ENCODE data around the gene LIPK. TPM values are rescaled to one million over a fixed set of nuclear protein-coding genes. Genes with fewer than 3 reads are reported as not detected.

LIPK gene, protein sequence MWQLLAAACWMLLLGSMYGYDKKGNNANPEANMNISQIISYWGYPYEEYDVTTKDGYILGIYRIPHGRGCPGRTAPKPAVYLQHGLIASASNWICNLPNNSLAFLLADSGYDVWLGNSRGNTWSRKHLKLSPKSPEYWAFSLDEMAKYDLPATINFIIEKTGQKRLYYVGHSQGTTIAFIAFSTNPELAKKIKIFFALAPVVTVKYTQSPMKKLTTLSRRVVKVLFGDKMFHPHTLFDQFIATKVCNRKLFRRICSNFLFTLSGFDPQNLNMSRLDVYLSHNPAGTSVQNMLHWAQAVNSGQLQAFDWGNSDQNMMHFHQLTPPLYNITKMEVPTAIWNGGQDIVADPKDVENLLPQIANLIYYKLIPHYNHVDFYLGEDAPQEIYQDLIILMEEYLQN
- polyA plus RNA-seq (2013, experiment 1 of 2): not detected
- polyA plus RNA-seq (2013, experiment 2 of 2): not detected

GRCh38 chr10:88705958-88706357 lies at the start of gene LIPK:
Gene LIPK, plus strand, starts transcription at chr10:88706249. Its CDS starts 18,295 bp downstream, at chr10:88724544.
- no peak within 1 kb of the TSS for H3K18ac ChIP-seq (ENCODE audit: low read length)
- H3K23ac ChIP-seq (ENCODE audit: low read depth, low read length, poor library complexity): no peak within 1 kb of the TSS
- DNase-seq (ENCODE audit: low spot score): no peak
- no peak within 1 kb of the TSS for H2AK5ac ChIP-seq (ENCODE audit: low read depth, low read length)
- H3K36me3 ChIP-seq (replicated peaks in 1 of 2; ENCODE audit: control insufficient read depth in 2 of 2, insufficient read depth in 2 of 2, low read length in 2 of 2): no peaks in the 10 kb centered on the region
- no peak within 1 kb of the TSS for H2BK15ac ChIP-seq (ENCODE audit: low read length)
- no peaks in the 10 kb centered on the region for H3K9me3 ChIP-seq (replicated peaks in 1 of 2; ENCODE audit: control insufficient read depth in 2 of 2, insufficient read depth in 1 of 2, low read depth in 1 of 2, low read length in 2 of 2)
- H3K4ac ChIP-seq (ENCODE audit: low read length): no peak within 1 kb of the TSS
- H3K27me3 ChIP-seq (ENCODE audit: control insufficient read depth in 3 of 3, insufficient read depth in 3 of 3, low read depth in 1 of 3, low read length in 3 of 3): no peaks in the 10 kb centered on the region
- no peak within 1 kb of the TSS for H2BK12ac ChIP-seq (ENCODE audit: low read length)
- no peak within 1 kb of the TSS for H3K9ac ChIP-seq (ENCODE audit: low read depth, low read length, poor library complexity)
- no peak within 1 kb of the TSS for H4K91ac ChIP-seq (ENCODE audit: low read depth, low read length, poor library complexity)
- no CpG with 5 or more reads among the region's 1 CpG for WGBS, 2 donors (ENCODE audit: extremely low coverage in 2 of 2, insufficient read length in 2 of 2, insufficient replicate concordance in 1 of 2)
- no peak within 1 kb of the TSS for H3K27ac ChIP-seq (replicated peaks; ENCODE audit: low read length)
- no peak within 1 kb of the TSS for H3K14ac ChIP-seq (ENCODE audit: low read length)
- no peaks in the 10 kb centered on the region for H3K79me1 ChIP-seq (ENCODE audit: low read depth, low read length)
- H2BK5ac ChIP-seq (ENCODE audit: low read length): no peak within 1 kb of the TSS
- no peak within 1 kb of the TSS for H3K4me2 ChIP-seq (ENCODE audit: insufficient read depth, low read length, poor library complexity, severe bottlenecking)
- no peak within 1 kb of the TSS for H4K8ac ChIP-seq (ENCODE audit: low read depth, low read length)
- H3K4me1 ChIP-seq (ENCODE audit: control insufficient read depth in 2 of 2, insufficient read depth in 1 of 2, low read depth in 1 of 2, low read length in 2 of 2): no peaks in the 10 kb centered on the region
- no peak within 1 kb of the TSS for H3K4me3 ChIP-seq (ENCODE audit: low read length in 2 of 2)
- H2BK120ac ChIP-seq (ENCODE audit: low read depth, low read length): no peak within 1 kb of the TSS
- no peak within 1 kb of the TSS for H2AFZ ChIP-seq (ENCODE audit: low read length)

- Histone ChIP-seq H4K8ac (ENCODE audit: low read depth, low read length) (no peak overlapping the region), H2AFZ (ENCODE audit: low read length) (no peak overlapping the region), H3K18ac (ENCODE audit: low read length) (no peak overlapping the region), H3K9me3 (replicated peaks in 1 of 2; ENCODE audit: control insufficient read depth in 2 of 2, insufficient read depth in 1 of 2, low read depth in 1 of 2, low read length in 2 of 2) (no peaks in the 10 kb centered on the region), H3K4me2 (ENCODE audit: insufficient read depth, low read length, poor library complexity, severe bottlenecking) (no peak overlapping the region), H3K27ac (replicated peaks; ENCODE audit: low read length) (no peak overlapping the region), H2BK120ac (ENCODE audit: low read depth, low read length) (no peak overlapping the region), H3K4me3 (ENCODE audit: low read length in 2 of 2) (no peak overlapping the region), H2BK15ac (ENCODE audit: low read length) (no peak overlapping the region), H2BK5ac (ENCODE audit: low read length) (no peak overlapping the region), H3K4me1 (ENCODE audit: control insufficient read depth in 2 of 2, insufficient read depth in 1 of 2, low read depth in 1 of 2, low read length in 2 of 2) (no peaks in the 10 kb centered on the region), H3K23ac (ENCODE audit: low read depth, low read length, poor library complexity) (no peak overlapping the region), H4K91ac (ENCODE audit: low read depth, low read length, poor library complexity) (no peak overlapping the region), H3K9ac (ENCODE audit: low read depth, low read length, poor library complexity) (no peak overlapping the region), H3K36me3 (replicated peaks in 1 of 2; ENCODE audit: control insufficient read depth in 2 of 2, insufficient read depth in 2 of 2, low read length in 2 of 2) (peaks cover 0 to 2% of the 10 kb centered on the region in 2 donors), H3K14ac (ENCODE audit: low read length) (no peak overlapping the region), H3K79me1 (ENCODE audit: low read depth, low read length) (no peaks in the 10 kb centered on the region), H3K27me3 (ENCODE audit: control insufficient read depth in 3 of 3, insufficient read depth in 3 of 3, low read depth in 1 of 3, low read length in 3 of 3) (no peaks in the 10 kb centered on the region), H2BK12ac (ENCODE audit: low read length) (no peak overlapping the region), H3K4ac (ENCODE audit: low read length) (no peak overlapping the region), H2AK5ac (ENCODE audit: low read depth, low read length) (no peak overlapping the region)
- DNase-seq (ENCODE audit: low spot score): no peak
- no CpG with 5 or more reads among the region's 1 CpG for WGBS, 2 donors (ENCODE audit: extremely low coverage in 2 of 2, insufficient read length in 2 of 2, insufficient replicate concordance in 1 of 2)
Observed at GRCh38 chr10:88657901-88658300, 48.1 kb upstream of the LIPK start.

DNA sequence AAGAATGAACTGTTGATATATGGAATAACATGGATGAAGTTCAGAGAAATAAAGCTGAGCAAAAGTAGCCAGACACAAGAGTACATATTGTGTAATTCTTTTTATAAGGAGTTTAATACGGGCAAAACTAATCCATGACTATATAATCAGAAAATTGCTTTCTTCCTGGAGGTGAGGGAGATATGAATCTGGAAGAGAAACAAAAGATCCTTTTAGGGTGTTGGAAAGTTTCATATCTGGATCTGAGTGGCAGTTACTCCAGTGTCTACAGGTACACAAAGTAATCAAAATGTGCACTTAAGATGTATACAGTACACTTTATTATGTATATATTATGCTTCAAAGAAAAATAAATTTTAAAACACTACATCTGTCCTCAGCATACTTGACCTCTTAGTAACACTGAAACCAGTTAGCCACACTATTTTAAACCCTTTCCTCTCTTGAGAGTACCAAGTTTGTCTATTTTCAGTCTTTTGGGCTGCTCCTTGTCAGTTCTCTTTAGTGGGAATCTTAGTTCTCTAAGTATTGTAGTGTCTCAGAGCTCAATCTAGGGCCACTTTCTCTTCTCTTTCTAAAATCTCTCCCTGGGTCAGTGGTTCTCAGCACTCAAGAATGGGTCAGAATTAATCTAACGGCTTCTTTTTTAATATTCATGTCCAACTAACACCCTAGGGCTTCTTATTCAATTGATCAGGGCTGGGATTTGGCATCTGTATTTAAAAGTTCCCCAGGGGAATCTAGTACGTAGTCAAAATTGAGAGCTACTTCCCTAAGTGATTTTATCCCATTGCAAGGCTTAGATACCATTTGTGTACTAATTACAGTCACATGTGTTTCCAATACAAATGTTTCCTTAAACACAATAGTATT lies 46.1 kb upstream of the LIPK start:
- Histone ChIP-seq H3K18ac (ENCODE audit: low read length) (no peak overlapping the region), H3K27me3 (ENCODE audit: control insufficient read depth in 3 of 3, insufficient read depth in 3 of 3, low read depth in 1 of 3, low read length in 3 of 3) (no peaks in the 10 kb centered on the region), H2AK5ac (ENCODE audit: low read depth, low read length) (no peak overlapping the region), H4K91ac (ENCODE audit: low read depth, low read length, poor library complexity) (no peak overlapping the region), H3K27ac (replicated peaks; ENCODE audit: low read length) (no peak overlapping the region), H3K4me3 (ENCODE audit: low read length in 2 of 2) (no peak overlapping the region), H3K14ac (ENCODE audit: low read length) (no peak overlapping the region), H2BK12ac (ENCODE audit: low read length) (no peak overlapping the region), H3K4me2 (ENCODE audit: insufficient read depth, low read length, poor library complexity, severe bottlenecking) (no peak overlapping the region), H2BK120ac (ENCODE audit: low read depth, low read length) (no peak overlapping the region), H3K79me1 (ENCODE audit: low read depth, low read length) (no peaks in the 10 kb centered on the region), H4K8ac (ENCODE audit: low read depth, low read length) (no peak overlapping the region), H3K36me3 (replicated peaks in 1 of 2; ENCODE audit: control insufficient read depth in 2 of 2, insufficient read depth in 2 of 2, low read length in 2 of 2) (peaks cover 0 to 2% of the 10 kb centered on the region in 2 donors), H3K9ac (ENCODE audit: low read depth, low read length, poor library complexity) (no peak overlapping the region), H3K4me1 (ENCODE audit: control insufficient read depth in 2 of 2, insufficient read depth in 1 of 2, low read depth in 1 of 2, low read length in 2 of 2) (no peaks in the 10 kb centered on the region), H2BK5ac (ENCODE audit: low read length) (no peak overlapping the region), H3K23ac (ENCODE audit: low read depth, low read length, poor library complexity) (no peak overlapping the region), H2AFZ (ENCODE audit: low read length) (no peak overlapping the region), H3K9me3 (replicated peaks in 1 of 2; ENCODE audit: control insufficient read depth in 2 of 2, insufficient read depth in 1 of 2, low read depth in 1 of 2, low read length in 2 of 2) (no peaks in the 10 kb centered on the region), H2BK15ac (ENCODE audit: low read length) (no peak overlapping the region), H3K4ac (ENCODE audit: low read length) (no peak overlapping the region)
- WGBS, 2 donors (ENCODE audit: extremely low coverage in 2 of 2, insufficient read length in 2 of 2, insufficient replicate concordance in 1 of 2): no CpG with 5 or more reads among the region's 3 CpGs
- DNase-seq (ENCODE audit: low spot score): no peak

DNA sequence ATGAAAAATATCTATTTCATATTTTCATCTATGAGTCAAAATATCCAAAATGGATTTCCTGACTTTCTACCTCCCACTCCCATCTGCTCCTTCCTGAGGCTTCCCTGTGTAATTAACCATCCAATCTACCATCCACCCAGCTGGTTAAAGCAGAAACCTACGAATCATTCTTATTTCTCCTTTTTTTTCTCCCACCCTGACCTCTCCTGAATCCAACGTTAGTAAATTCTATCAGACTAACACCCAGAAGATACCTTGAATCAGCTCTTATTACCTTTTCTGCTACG lies 45.5 kb upstream of the LIPK start:
- no peak overlapping the region for H2BK120ac ChIP-seq (ENCODE audit: low read depth, low read length)
- no CpG with 5 or more reads among the region's 3 CpGs for WGBS, 2 donors (ENCODE audit: extremely low coverage in 2 of 2, insufficient read length in 2 of 2, insufficient replicate concordance in 1 of 2)
- H2AK5ac ChIP-seq (ENCODE audit: low read depth, low read length): no peak overlapping the region

More for the DNA sequence above, 45.5 kb upstream of the LIPK start:
- H3K4me1 ChIP-seq (ENCODE audit: control insufficient read depth in 2 of 2, insufficient read depth in 1 of 2, low read depth in 1 of 2, low read length in 2 of 2): no peaks in the 10 kb centered on the region
- no peak overlapping the region for H3K14ac ChIP-seq (ENCODE audit: low read length)
- H3K4me2 ChIP-seq (ENCODE audit: insufficient read depth, low read length, poor library complexity, severe bottlenecking): no peak overlapping the region
- no peak overlapping the region for H3K18ac ChIP-seq (ENCODE audit: low read length)
- H4K91ac ChIP-seq (ENCODE audit: low read depth, low read length, poor library complexity): no peak overlapping the region
- H3K23ac ChIP-seq (ENCODE audit: low read depth, low read length, poor library complexity): no peak overlapping the region
- H3K27ac ChIP-seq (replicated peaks; ENCODE audit: low read length): no peak overlapping the region
- no peak overlapping the region for H3K4ac ChIP-seq (ENCODE audit: low read length)
- H3K27me3 ChIP-seq (ENCODE audit: control insufficient read depth in 3 of 3, insufficient read depth in 3 of 3, low read depth in 1 of 3, low read length in 3 of 3): no peaks in the 10 kb centered on the region
- no peak overlapping the region for H3K4me3 ChIP-seq (ENCODE audit: low read length in 2 of 2)
- no peak for DNase-seq (ENCODE audit: low spot score)
- no peak overlapping the region for H2BK15ac ChIP-seq (ENCODE audit: low read length)
- H2AFZ ChIP-seq (ENCODE audit: low read length): no peak overlapping the region
- H3K9me3 ChIP-seq (replicated peaks in 1 of 2; ENCODE audit: control insufficient read depth in 2 of 2, insufficient read depth in 1 of 2, low read depth in 1 of 2, low read length in 2 of 2): no peaks in the 10 kb centered on the region
- H4K8ac ChIP-seq (ENCODE audit: low read depth, low read length): no peak overlapping the region
- no peaks in the 10 kb centered on the region for H3K36me3 ChIP-seq (replicated peaks in 1 of 2; ENCODE audit: control insufficient read depth in 2 of 2, insufficient read depth in 2 of 2, low read length in 2 of 2)
- H2BK12ac ChIP-seq (ENCODE audit: low read length): no peak overlapping the region
- no peaks in the 10 kb centered on the region for H3K79me1 ChIP-seq (ENCODE audit: low read depth, low read length)
- no peak overlapping the region for H3K9ac ChIP-seq (ENCODE audit: low read depth, low read length, poor library complexity)
- H2BK5ac ChIP-seq (ENCODE audit: low read length): no peak overlapping the region
